RPMI8226 (cell line): ENCODE measurements around the gene WFDC12.
A peak's percentile ranks its signal among the peaks of the same experiment; 100 is the strongest.
"Not testable (repeated sequence)": the region's sequence is repeated elsewhere in the genome, so short reads cannot be mapped to it uniquely, and the experiment has no call there.

Experiments
- DNase-seq: peaks from one replicate; pipeline ENCODE4 v3.0.0-alpha.2; 2015

WFDC12 gene

GRCh38 chr20:45124365-45124764 lies at the start of gene WFDC12:
Gene WFDC12, minus strand, starts transcription at chr20:45124465. Its CDS starts 18 bp downstream, at chr20:45124447.
- DNase-seq: no peak

- no peak for DNase-seq
Measured at GRCh38 chr20:45173522-45173921, 49.3 kb upstream of the WFDC12 start.

- no peak for DNase-seq
Measured at GRCh38 chr20:45164906-45165305, 40.6 kb upstream of the WFDC12 start.

- no peak for DNase-seq
Measured at GRCh38 chr20:45163083-45163803, 39.0 kb upstream of the WFDC12 start.

GRCh38 chr20:45157962-45158361 lies 33.7 kb upstream of the WFDC12 start:
- DNase-seq: no peak

- DNase-seq: no peak
Measured at GRCh38 chr20:45156713-45157112, 32.4 kb upstream of the WFDC12 start.

GRCh38 chr20:45154794-45155193 lies 30.5 kb upstream of the WFDC12 start:
- DNase-seq: not testable (repeated sequence)

- no peak for DNase-seq
Measured at GRCh38 chr20:45154183-45154582, 29.9 kb upstream of the WFDC12 start.

- peak; percentile 6 for DNase-seq
Measured at GRCh38 chr20:45153752-45154151, 29.5 kb upstream of the WFDC12 start.

- DNase-seq: no peak
Measured at GRCh38 chr20:45153147-45153546, 28.9 kb upstream of the WFDC12 start.

GRCh38 chr20:45152405-45152804 lies 28.1 kb upstream of the WFDC12 start:
- no peak for DNase-seq

GRCh38 chr20:45149062-45149461 lies 24.8 kb upstream of the WFDC12 start:
- no peak for DNase-seq

GRCh38 chr20:45140836-45141235 lies 16.6 kb upstream of the WFDC12 start:
- DNase-seq: no peak

- DNase-seq: not testable (repeated sequence)
Measured at GRCh38 chr20:45139733-45140375, 15.6 kb upstream of the WFDC12 start.

GRCh38 chr20:45138561-45139300 lies 14.5 kb upstream of the WFDC12 start:
- peak; percentile 69 for DNase-seq

GRCh38 chr20:45136911-45137310 lies 12.6 kb upstream of the WFDC12 start:
- DNase-seq: no peak

GRCh38 chr20:45128099-45128498 lies 3.8 kb upstream of the WFDC12 start:
- no peak for DNase-seq

GRCh38 chr20:45121388-45121787 lies 2.9 kb downstream of the WFDC12 start:
- DNase-seq: no peak

- no peak for DNase-seq
Measured at GRCh38 chr20:45119556-45120266, 4.6 kb downstream of the WFDC12 start.

- DNase-seq: no peak
Measured at GRCh38 chr20:45118028-45118427, 6.2 kb downstream of the WFDC12 start.

- peak; percentile 22 for DNase-seq
Measured at GRCh38 chr20:45117581-45117980, 6.7 kb downstream of the WFDC12 start.

- DNase-seq: no peak
Measured at GRCh38 chr20:45115829-45116228, 8.4 kb downstream of the WFDC12 start.

- no peak for DNase-seq
Measured at GRCh38 chr20:45115386-45115774, 8.9 kb downstream of the WFDC12 start.
